NCI-H2196 treated with DMSO at 0.1 percent for 48 hours (cell line): ENCODE measurements around the gene PARD3B.

Source experiments
- DNase-seq: peaks from one replicate; lab custom pipeline; 2025; ENCODE audit not compliant: unreplicated experiment; lab: John Stamatoyannopoulos, UW

The PARD3B gene

GRCh38 chr2:205435970-205436369, 890.7 kb downstream of the PARD3B start:
- no peak for DNase-seq

- DNase-seq, result no peak
These were observed 893.0 kb downstream of the PARD3B start for GRCh38 chr2:205438241-205438640.

GRCh38 chr2:205439621-205440020, 894.3 kb downstream of the PARD3B start:
- DNase-seq, result no peak

- no peak for DNase-seq
These were observed 896.2 kb downstream of the PARD3B start for GRCh38 chr2:205441524-205441923.

GRCh38 chr2:205448189-205448588, 902.9 kb downstream of the PARD3B start:
- DNase-seq, result no peak

GRCh38 chr2:205451901-205452512, 906.7 kb downstream of the PARD3B start:
- DNase-seq, result no peak

- no peak for DNase-seq
These were observed 907.9 kb downstream of the PARD3B start for GRCh38 chr2:205453202-205453601.

- no peak for DNase-seq
These were observed 911.4 kb downstream of the PARD3B start for GRCh38 chr2:205456682-205457081.

- no peak for DNase-seq
These were observed 914.9 kb downstream of the PARD3B start for GRCh38 chr2:205460217-205460616.

- DNase-seq, result no peak
These were observed 915.9 kb downstream of the PARD3B start for GRCh38 chr2:205461169-205461568.

- no peak for DNase-seq
These were observed 916.7 kb downstream of the PARD3B start for GRCh38 chr2:205461678-205462665.

GRCh38 chr2:205462681-205463345, 917.5 kb downstream of the PARD3B start:
- DNase-seq, result no peak

GRCh38 chr2:205463466-205464025, 918.3 kb downstream of the PARD3B start:
- DNase-seq, result no peak

- no peak for DNase-seq
These were observed 919.4 kb downstream of the PARD3B start for GRCh38 chr2:205464681-205465080.

- DNase-seq, result no peak
These were observed 920.5 kb downstream of the PARD3B start for GRCh38 chr2:205465791-205466190.

GRCh38 chr2:205471776-205472175, 926.5 kb downstream of the PARD3B start:
- no peak for DNase-seq

- no peak for DNase-seq
These were observed 928.5 kb downstream of the PARD3B start for GRCh38 chr2:205473791-205474190.

GRCh38 chr2:205474741-205475415, 929.6 kb downstream of the PARD3B start:
- no peak for DNase-seq

- no peak for DNase-seq
These were observed 930.1 kb downstream of the PARD3B start for GRCh38 chr2:205475416-205475768.

- DNase-seq, result no peak
These were observed 931.9 kb downstream of the PARD3B start for GRCh38 chr2:205477016-205477705.
